Erythroblast (primary cell): ENCODE results near the gene GBE1.

ENCODE experiments used
- GATA1 ChIP-seq: IDR thresholded peaks from 2 replicates; pipeline ENCODE4 v1.6.1; 2011; ENCODE audit warnings: low read depth, mild to moderate bottlenecking, control low read depth, low read length, moderate library complexity
- POLR2A ChIP-seq: IDR thresholded peaks from 2 replicates; pipeline ENCODE4 v1.6.1; 2011; ENCODE audit warnings: mild to moderate bottlenecking, low read length

- TF ChIP-seq POLR2A, result no peak
- no peak for TF ChIP-seq GATA1
Measured at GRCh38 chr3:81531263-81531662, 230.2 kb downstream of the GBE1 start.
